GM12878 (cell line): Measurements from ENCODE around the gene CDX1.

Experiments used
- EZH2 ChIP-seq: IDR thresholded peaks from 2 replicates; pipeline ENCODE4 v1.6.1; 2012; ENCODE audit warnings: low read depth, mild to moderate bottlenecking, control low read depth, inconsistent platforms, low read length, borderline replicate concordance; ENCODE audit not compliant: control insufficient read depth
- RB1 ChIP-seq: fragments of 450-650 bp; formaldehyde crosslinking; IDR thresholded peaks from 2 replicates; pipeline ENCODE4 v1.6.1; 2017; ENCODE audit warnings: mild to moderate bottlenecking, borderline replicate concordance
- SRF ChIP-seq, 2 experiments: IDR thresholded peaks; 2 replicates each; pipeline ENCODE4 v1.6.1; 2011; ENCODE audit warnings: low read depth in 2 of 2, low read length in 2 of 2, mild to moderate bottlenecking in 1 of 2, moderate library complexity in 1 of 2
- TF ChIP-seq, protein P1 (sequence below): IDR thresholded peaks from 2 replicates; pipeline ENCODE4 v1.6.1; 2011; ENCODE audit warnings: mild to moderate bottlenecking, low read depth, low read length, moderate library complexity; ENCODE audit not compliant: insufficient replicate concordance
- TF ChIP-seq, protein P2 (sequence below), 3 experiments: IDR thresholded peaks in 2 of 3; conservative IDR thresholded peaks in 1 of 3; 2 replicates each; pipeline ENCODE4 v1.5.1; 2011; ENCODE audit warnings: low read depth in 3 of 3, low read length in 3 of 3, mild to moderate bottlenecking in 3 of 3, control low read depth in 2 of 3, moderate library complexity in 2 of 3, inconsistent platforms in 1 of 3, mixed read lengths in 1 of 3; ENCODE audit not compliant: control insufficient read depth in 2 of 3, insufficient read depth in 1 of 3; ENCODE audit errors: extremely low read depth in 1 of 3

DNA sequence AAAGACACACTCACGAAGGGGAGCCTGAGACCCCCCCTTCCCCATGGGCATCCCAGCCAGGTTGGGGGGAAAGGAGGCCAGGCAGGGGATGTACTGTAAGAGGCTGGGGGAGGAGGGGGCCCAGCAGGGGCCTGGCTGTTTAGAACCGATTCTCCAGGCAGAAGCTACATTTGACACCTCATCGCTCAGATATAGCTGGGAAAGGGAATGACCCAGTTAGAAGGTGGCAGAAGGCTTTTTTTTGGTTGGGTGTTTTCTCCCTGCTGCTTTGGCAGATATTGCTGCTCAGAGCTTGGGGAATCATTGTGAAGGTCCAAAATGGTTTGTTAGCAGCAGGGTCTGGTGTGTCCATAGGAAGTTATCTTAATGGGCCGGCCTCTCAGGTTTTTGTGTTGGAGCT lies 6.0 kb downstream of the CDX1 start:
- no peak for TF ChIP-seq RB1
- TF ChIP-seq, protein P1, sequence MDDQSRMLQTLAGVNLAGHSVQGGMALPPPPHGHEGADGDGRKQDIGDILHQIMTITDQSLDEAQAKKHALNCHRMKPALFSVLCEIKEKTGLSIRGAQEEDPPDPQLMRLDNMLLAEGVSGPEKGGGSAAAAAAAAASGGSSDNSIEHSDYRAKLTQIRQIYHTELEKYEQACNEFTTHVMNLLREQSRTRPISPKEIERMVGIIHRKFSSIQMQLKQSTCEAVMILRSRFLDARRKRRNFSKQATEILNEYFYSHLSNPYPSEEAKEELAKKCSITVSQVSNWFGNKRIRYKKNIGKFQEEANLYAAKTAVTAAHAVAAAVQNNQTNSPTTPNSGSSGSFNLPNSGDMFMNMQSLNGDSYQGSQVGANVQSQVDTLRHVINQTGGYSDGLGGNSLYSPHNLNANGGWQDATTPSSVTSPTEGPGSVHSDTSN, result no peak
- TF ChIP-seq SRF (IDR thresholded peaks at IDR 0.05; ENCODE audit: low read depth in 2 of 2, low read length in 2 of 2), result no peak
- TF ChIP-seq EZH2, result no peak
- TF ChIP-seq, protein P2, sequence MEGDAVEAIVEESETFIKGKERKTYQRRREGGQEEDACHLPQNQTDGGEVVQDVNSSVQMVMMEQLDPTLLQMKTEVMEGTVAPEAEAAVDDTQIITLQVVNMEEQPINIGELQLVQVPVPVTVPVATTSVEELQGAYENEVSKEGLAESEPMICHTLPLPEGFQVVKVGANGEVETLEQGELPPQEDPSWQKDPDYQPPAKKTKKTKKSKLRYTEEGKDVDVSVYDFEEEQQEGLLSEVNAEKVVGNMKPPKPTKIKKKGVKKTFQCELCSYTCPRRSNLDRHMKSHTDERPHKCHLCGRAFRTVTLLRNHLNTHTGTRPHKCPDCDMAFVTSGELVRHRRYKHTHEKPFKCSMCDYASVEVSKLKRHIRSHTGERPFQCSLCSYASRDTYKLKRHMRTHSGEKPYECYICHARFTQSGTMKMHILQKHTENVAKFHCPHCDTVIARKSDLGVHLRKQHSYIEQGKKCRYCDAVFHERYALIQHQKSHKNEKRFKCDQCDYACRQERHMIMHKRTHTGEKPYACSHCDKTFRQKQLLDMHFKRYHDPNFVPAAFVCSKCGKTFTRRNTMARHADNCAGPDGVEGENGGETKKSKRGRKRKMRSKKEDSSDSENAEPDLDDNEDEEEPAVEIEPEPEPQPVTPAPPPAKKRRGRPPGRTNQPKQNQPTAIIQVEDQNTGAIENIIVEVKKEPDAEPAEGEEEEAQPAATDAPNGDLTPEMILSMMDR (IDR thresholded peaks at IDR 0.05 in 2 of 3, conservative IDR thresholded peaks at IDR 0.05 in 1 of 3; ENCODE audit: control insufficient read depth in 2 of 3, extremely low read depth in 1 of 3, insufficient read depth in 1 of 3, low read depth in 3 of 3, low read length in 3 of 3), result no peak
